Breast epithelium (tissue), 3 donors: ENCODE measurements around the gene OR5K3.

ENCODE experiments used
- CTCF ChIP-seq, 3 donors: fragments of 450-650 bp; IDR thresholded peaks; one replicate each; pipeline ENCODE4 v1.5.1; 2016 to 2017; ENCODE audit warnings: antibody characterized with exemption in 3 of 3, mild to moderate bottlenecking in 3 of 3, moderate library complexity in 3 of 3
- POLR2A ChIP-seq: fragments of 450-650 bp; IDR thresholded peaks from one replicate; pipeline ENCODE4 v1.6.1; 2016; ENCODE audit warnings: antibody characterized with exemption, mild to moderate bottlenecking, moderate library complexity

GRCh38 chr3:98350082-98350481, 40.4 kb upstream of the OR5K3 start:
- TF ChIP-seq CTCF (IDR thresholded peaks at IDR 0.05) (no peak), POLR2A (no peak)
